Activated CD4-positive, alpha-beta T cell treated with anti-CD3 and anti-CD28 coated beads, Interleukin-2, amount 50 U/mL, for 1 hour (primary cell): Measurements from ENCODE around the gene SATB1.
"Not testable (repeated sequence)": the region's sequence is repeated elsewhere in the genome, so short reads cannot be mapped to it uniquely, and the experiment has no call there.

Experiments used
- DNase-seq: peaks from one replicate; pipeline ENCODE4 v3.0.0-alpha.2; 2020

The SATB1 gene

GRCh38 chr3:18349197-18349798, 75.8 kb downstream of the SATB1 start:
- no peak for DNase-seq

- DNase-seq = no peak
These were observed 79.0 kb downstream of the SATB1 start for GRCh38 chr3:18346097-18346496.

- no peak for DNase-seq
These were observed 80.1 kb downstream of the SATB1 start for GRCh38 chr3:18345015-18345367.

- DNase-seq = no peak
These were observed 80.7 kb downstream of the SATB1 start for GRCh38 chr3:18344306-18345014.

GRCh38 chr3:18343809-18344208, 81.3 kb downstream of the SATB1 start:
- DNase-seq = no peak

- no peak for DNase-seq
These were observed 86.2 kb downstream of the SATB1 start for GRCh38 chr3:18338827-18339514.

- no peak for DNase-seq
These were observed 87.9 kb downstream of the SATB1 start for GRCh38 chr3:18337231-18337630.

GRCh38 chr3:18334837-18335601, 90.1 kb downstream of the SATB1 start:
- no peak for DNase-seq

GRCh38 chr3:18330772-18331441, 94.2 kb downstream of the SATB1 start:
- DNase-seq = not testable (repeated sequence)

- DNase-seq = no peak
These were observed 117.0 kb downstream of the SATB1 start for GRCh38 chr3:18308096-18308650.

GRCh38 chr3:18307529-18307928, 117.6 kb downstream of the SATB1 start:
- DNase-seq = no peak

GRCh38 chr3:18302517-18302916, 122.6 kb downstream of the SATB1 start:
- no peak for DNase-seq

GRCh38 chr3:18301781-18302180, 123.4 kb downstream of the SATB1 start:
- no peak for DNase-seq

GRCh38 chr3:18300916-18301315, 124.2 kb downstream of the SATB1 start:
- DNase-seq = no peak

GRCh38 chr3:18297126-18297525, 128.0 kb downstream of the SATB1 start:
- no peak for DNase-seq
